GM12873 (cell line): Measurements from ENCODE around the gene RABGEF1.

Experiments used
- TF ChIP-seq, protein P1 (sequence below): IDR thresholded peaks from 2 replicates; pipeline ENCODE4 v1.5.1; 2012; ENCODE audit warnings: low read depth, mild to moderate bottlenecking, moderate library complexity, low read length, control low read depth; ENCODE audit not compliant: insufficient read depth; ENCODE audit errors: missing control alignments

The RABGEF1 gene

GRCh38 chr7:66700633-66701131, 39.9 kb upstream of the RABGEF1 start:
- TF ChIP-seq, protein P1, sequence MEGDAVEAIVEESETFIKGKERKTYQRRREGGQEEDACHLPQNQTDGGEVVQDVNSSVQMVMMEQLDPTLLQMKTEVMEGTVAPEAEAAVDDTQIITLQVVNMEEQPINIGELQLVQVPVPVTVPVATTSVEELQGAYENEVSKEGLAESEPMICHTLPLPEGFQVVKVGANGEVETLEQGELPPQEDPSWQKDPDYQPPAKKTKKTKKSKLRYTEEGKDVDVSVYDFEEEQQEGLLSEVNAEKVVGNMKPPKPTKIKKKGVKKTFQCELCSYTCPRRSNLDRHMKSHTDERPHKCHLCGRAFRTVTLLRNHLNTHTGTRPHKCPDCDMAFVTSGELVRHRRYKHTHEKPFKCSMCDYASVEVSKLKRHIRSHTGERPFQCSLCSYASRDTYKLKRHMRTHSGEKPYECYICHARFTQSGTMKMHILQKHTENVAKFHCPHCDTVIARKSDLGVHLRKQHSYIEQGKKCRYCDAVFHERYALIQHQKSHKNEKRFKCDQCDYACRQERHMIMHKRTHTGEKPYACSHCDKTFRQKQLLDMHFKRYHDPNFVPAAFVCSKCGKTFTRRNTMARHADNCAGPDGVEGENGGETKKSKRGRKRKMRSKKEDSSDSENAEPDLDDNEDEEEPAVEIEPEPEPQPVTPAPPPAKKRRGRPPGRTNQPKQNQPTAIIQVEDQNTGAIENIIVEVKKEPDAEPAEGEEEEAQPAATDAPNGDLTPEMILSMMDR = no peak

- TF ChIP-seq, protein P1 = no peak
Observed at GRCh38 chr7:66707825-66708224, 32.7 kb upstream of the RABGEF1 start.

DNA sequence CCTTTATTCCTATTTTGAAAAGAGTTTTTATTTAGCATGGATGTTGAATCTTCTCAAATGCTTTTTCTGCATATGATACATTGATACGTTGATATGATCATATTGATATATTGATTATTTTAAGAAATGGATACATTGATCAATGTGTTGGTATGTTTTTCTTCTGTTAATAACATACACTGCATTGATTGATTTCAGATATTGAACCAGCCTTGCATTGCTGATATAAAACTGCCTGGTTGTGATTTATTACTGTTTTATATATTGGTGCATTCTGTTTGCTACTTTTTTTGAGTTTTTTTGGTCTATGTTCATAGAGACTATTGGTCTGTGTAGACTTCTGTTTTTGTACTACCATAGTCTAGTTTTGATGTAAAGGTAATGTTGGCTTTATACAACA, 26.8 kb upstream of the RABGEF1 start:
- TF ChIP-seq, protein P1 = no peak

GRCh38 chr7:66720561-66720960, 20.0 kb upstream of the RABGEF1 start:
- TF ChIP-seq, protein P1 = no peak

DNA sequence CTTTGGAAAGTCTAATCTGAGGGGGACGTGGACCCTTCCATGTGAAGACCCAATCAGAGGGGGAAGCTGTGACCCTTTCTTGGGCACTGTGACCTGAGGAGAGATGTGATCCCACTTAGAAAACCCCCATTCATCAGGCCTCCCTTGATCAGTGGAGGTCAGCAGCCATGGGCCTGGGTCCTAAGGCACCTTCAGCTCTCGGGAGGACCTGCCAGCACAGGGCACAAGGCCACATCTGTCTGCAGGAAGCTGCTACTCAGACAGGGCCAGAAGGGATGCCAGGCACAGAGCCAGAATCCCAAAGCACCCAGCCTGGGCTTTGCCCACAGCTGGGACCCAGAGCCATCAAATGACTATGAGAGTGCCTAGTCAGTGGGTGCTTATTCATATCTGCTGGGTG, 14.7 kb upstream of the RABGEF1 start:
- TF ChIP-seq, protein P1 = no peak

- TF ChIP-seq, protein P1 = no peak
Observed at GRCh38 chr7:66727058-66727457, 13.5 kb upstream of the RABGEF1 start.

DNA sequence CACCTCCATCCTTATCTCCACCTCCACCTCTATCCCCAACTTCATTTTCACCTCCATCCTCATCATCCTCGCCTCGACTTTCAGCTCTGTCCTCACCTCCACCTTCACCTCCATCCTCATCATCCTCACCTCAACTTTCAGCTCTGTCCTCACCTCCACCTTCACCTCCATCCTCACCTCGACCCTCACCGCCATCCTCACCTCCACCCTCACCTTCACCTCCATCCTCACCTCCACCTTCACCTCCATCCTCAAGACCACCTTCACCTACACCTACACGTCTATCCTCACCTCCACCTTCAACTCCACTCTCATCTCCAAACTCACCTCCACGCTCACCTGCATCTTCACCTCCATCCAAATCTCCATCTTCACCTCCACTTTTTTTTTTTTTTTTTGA, 12.0 kb upstream of the RABGEF1 start:
- TF ChIP-seq, protein P1 = no peak
